GM18951 (cell line): ENCODE results near the gene TTLL11.

Experiments used
- POLR2A ChIP-seq: IDR thresholded peaks from 4 replicates; pipeline ENCODE4 v1.6.1; 2011; ENCODE audit warnings: mild to moderate bottlenecking; ENCODE audit not compliant: insufficient read length, insufficient read depth; ENCODE audit errors: extremely low read depth
- in situ Hi-C: fragments of 300-500 bp; cut with MboI; formaldehyde crosslinking; loops from one replicate; pipeline ENCODE4 v1.12.0; 2022; ENCODE audit warnings: low sequenced_read_pairs, mixed read lengths, inconsistent platforms; ENCODE audit not compliant: unreplicated experiment

TTLL11 gene

DNA sequence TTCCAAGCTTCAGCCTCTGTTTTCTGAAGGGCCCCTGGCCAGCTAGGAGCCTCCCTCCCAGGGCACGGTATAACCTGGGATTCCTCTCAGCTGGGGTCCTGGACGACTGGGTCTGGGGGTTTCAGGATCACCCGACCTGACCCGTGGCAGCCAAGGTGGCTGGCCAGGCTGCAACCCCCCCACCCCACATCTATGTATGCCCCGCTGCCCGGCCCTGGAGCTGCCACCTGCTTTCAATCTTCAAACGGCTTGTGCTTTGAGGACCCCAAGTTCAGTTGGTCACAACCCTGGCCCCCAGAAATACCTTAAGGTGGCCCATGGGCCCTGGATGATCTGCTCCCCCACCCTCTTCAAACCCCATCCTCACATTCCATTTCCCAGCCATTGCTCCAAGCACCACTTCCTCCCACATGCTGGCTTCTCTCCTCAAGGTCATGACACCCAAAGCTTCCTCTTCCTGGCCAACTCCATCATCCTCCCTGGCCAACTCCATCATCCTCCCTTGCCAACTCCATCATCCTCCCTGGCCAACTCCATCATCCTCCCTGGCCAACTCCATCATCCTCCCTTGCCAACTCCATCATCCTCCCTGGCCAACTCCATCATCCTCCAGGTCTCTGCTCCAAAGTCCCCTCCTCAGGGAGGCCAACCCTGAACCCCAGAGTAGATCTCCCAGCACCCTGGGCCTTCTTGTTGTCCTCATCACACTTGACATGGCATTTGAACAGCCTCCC is 17.2 kb upstream of the TTLL11 start:
- TF ChIP-seq POLR2A: no peak
- in situ Hi-C loops: loop anchor here (25.0 kb wide), 1 partner anchor 702 kb away; the partner anchor contains the start of gene OR1K1

DNA sequence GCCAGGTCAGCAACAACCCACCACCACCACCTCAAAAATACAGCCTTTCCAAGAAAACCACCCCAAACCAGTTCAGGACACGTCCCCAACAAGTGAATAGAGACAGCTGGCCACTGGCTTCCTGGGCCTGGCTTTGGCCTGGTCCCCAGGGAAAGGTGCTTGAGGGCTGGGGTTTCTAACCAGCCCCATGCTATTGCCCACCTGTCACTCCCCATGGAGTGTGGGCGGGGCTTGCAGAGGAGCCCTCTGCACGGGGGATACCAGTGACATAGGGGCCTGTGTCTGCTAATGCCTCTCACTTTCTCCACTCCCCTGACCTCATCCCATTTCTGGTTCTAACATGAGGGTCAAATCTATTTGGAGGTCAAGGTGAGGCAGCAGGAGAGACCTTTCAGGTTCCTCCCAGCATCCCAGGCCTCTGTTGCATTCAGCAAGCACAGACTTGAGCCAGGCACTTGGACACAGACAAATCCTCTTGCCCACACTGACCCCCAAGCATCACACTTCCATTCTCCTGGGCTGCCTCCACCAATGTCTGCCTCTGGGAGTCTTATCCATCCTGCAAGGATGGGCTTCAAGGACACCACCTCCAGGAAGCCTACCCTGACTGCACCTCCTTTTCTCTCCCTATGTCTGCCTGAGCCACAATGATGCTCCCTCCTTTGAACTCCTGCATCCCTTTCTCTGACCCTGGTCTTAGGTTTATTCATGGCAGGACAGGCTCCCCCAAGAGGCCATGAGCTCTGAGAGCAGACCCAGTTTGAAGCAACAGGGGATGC is 16.1 kb upstream of the TTLL11 start:
- TF ChIP-seq POLR2A: no peak
- in situ Hi-C loops: loop anchor here (10.0 to 25.0 kb wide), 2 partner anchors 246 to 703 kb away; partner anchors contain the start of gene OR1K1

DNA sequence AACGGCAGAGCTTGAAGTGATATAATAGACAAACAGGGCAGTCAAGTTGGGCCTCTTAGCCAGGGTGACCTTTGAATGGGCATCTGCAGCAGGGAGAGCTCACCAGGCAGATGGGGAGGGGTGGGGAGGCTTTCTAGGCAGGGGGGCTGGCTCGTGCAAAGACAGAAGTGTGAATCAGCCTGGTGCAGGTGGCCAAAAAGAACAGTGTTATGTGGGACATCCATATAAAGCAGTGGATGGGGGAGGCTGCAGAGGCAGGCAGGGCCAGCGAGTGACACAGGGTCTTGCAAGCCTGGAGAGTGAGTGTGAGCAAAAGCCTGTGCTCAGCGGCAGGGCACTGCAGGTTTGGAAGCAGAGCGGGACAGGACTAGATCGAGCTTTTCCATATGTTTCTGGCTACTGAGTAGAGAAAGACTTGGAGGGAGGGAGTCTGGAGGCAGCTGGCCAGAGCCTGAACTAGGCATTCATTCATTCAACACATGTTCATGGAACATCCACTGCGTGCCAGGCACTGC is 14.2 kb upstream of the TTLL11 start:
- in situ Hi-C loops: loop anchor here (10.0 to 25.0 kb wide), 2 partner anchors 247 to 705 kb away; partner anchors contain the start of gene OR1K1
- no peak for TF ChIP-seq POLR2A

DNA sequence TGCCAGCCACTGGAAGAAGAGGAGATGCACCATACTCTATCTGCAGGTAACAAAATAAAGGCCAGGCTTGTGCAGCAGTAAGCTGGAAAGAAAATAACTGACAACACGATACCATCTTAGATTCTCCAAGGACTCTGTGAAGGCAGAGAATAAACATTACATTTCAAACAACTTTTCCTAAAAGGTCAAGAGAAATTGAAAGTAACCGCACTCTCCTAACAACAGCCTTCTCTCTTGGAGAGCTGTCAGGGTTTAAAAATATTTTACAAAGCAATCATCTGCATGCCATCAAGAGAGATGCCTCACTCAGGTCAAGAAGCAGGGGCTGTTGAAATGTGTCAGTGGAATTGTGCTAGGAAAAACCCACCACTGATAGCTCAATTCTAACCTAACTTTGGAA is 13.5 kb upstream of the TTLL11 start:
- in situ Hi-C loops: loop anchor here (10.0 to 25.0 kb wide), 2 partner anchors 248 to 706 kb away; partner anchors contain the start of gene OR1K1

DNA sequence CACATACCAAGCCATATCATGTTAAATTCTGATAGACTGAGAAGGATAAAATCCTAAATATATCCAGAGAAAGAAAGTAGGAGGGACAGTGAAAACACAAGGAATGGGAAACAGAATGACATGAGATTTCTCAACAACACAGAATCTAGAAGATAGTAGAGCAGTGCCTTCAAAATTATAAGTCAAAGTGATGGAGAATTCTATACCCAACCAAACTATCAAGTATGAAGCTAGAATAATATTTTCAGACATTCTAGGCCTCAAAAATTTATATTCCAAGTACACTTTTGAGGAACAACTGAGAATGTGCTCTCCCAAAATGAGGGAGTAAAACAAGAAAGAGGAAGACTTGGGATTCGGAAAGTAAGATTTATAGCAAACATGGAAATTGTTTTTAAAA is 10.9 kb upstream of the TTLL11 start:
- TF ChIP-seq POLR2A: no peak
- in situ Hi-C loops: loop anchor here (10.0 to 25.0 kb wide), 2 partner anchors 251 to 708 kb away; partner anchors contain the start of gene OR1K1

More for the DNA sequence above, 13.5 kb upstream of the TTLL11 start:
- TF ChIP-seq POLR2A: no peak

DNA sequence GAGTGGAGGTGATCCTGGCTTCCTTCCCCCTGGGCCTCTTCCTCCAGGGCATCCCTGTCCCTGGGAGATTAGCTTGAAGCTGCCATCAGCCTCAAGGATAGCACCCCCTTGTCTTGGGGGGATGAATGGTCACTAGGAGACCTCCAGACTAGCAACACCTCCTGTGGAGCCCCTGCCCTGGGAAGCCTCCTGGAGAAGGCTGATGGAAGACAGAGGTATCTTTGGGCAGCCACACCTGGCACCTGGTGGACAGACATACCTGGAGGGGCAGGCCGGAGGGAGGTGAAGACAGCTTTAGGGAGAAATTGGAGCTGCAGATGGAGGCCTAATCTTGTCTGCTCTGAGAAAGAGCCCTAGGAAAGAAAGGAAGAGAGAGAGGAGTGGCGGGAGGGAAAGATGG is 9.0 kb upstream of the TTLL11 start:
- no peak for TF ChIP-seq POLR2A
- in situ Hi-C loops: loop anchor here (10.0 to 25.0 kb wide), 2 partner anchors 253 to 710 kb away; partner anchors contain the start of gene OR1K1

DNA sequence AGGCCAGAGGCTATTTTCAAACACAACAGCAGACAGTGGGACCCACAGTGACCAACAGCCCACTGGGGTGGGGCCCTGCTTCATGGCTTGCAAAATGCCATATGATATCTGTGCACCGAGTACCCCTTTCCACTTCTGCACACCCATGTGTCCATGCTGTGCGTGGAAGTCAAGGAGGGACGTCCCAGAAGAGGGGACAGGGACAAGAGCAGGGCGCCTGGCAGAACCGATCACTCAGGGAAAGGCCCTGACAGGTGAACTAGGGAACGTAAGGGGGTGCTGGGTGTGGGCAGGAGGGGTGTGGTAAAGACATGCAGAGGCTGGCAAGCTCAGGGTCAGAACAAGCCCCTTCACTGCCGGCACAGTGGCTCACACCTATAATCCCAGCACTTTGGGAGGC is 7.6 kb upstream of the TTLL11 start:
- no peak for TF ChIP-seq POLR2A
- in situ Hi-C loops: loop anchor here (10.0 to 25.0 kb wide), 2 partner anchors 254 to 712 kb away; partner anchors contain the start of gene OR1K1

DNA sequence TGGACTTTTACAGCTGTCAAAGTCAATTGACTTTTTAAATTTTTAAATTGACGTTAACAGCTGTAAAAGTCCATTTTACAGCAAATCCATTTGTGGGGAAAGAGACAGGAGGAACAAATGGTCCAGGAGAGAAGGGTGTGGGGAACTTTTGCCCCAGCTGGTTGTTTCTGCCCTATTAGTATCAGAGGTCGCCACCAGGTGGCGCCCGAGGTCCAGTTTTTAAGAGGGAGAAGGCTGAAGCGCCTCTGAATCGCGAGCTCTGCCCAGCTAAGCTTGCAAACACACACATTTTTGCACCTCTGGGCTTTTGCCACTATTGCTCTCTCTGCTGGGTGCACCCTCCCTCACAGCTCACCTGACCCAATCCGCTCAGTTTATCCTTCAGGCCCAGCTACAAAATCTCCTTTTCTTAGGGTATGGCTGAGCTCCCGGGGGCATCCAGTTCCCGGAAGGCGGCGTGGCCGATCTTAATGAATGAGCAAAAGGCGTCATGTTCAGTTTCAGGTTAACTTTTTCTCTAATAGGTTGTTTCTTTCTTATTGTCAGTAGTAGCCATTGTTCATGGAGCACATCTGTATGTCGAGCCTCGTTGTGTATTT is 6.3 kb upstream of the TTLL11 start:
- in situ Hi-C loops: no loop called here
- no peak for TF ChIP-seq POLR2A

DNA sequence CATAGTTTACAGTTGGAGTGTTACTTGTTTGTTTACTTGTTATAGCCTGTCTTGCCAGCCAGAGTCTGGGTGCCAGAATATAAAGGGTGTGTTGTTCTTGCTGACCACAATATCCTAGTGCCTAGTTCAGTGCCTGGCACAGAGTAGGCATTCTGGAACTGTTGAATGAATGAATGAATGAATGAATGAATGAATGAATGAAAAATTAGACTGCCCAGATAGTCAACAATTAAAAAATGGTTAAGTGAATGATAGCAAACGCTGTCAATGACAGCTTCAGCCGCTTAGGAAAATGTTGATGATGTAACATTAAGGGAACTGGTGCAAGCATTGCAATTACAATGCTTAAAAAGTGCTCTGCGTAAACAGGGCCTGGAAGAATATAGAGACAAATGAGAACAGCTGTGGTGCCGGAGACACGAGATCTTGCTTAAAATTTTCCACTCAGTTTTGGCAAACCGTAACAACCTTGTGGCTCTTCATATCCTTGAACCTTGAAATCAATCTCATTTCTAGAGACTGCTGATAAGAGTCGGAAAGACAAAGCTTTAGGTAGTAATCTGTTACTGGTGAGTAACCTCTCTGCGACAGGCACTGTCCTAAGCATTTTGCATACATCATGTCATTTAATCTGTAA is 4.7 kb upstream of the TTLL11 start:
- no peak for TF ChIP-seq POLR2A
- in situ Hi-C loops: no loop called here

DNA sequence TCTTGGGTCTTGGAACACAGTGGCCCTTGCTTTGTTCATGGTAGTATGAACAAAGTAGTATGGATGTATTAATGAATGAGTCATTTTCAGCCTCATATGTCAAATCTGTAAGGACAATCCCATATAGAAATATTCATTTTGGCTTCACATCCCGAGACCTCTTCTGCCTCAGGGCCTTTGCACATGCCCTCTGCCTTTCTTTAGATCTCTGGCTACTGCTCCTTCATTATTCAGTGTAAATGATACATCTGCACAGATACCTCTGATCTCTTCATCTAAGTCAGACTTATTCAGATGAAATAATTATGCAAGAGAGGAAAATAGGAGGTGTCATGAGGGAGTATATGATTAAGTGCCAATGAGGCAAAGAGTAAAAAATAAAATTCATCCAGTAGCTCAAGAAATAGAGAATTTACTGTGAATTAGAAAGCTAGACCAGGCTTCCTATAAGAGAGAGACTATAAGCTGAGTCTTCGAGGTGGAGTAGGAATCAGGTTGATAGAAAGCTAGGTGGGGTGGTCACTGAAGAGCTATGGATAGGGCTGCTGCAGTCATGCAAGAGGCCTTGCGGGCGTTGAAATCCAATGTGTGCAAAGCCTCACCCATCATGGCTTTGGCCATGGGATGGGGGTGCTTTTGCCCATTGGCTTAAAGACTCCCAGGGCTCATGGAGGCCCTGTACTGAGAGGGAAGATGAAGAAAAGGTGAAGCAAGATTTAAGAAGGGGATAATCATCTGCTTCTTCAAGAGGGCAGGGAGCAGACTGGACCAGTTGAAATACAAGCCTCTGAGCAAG is 3.7 kb upstream of the TTLL11 start:
- no peak for TF ChIP-seq POLR2A
- in situ Hi-C loops: no loop called here

DNA sequence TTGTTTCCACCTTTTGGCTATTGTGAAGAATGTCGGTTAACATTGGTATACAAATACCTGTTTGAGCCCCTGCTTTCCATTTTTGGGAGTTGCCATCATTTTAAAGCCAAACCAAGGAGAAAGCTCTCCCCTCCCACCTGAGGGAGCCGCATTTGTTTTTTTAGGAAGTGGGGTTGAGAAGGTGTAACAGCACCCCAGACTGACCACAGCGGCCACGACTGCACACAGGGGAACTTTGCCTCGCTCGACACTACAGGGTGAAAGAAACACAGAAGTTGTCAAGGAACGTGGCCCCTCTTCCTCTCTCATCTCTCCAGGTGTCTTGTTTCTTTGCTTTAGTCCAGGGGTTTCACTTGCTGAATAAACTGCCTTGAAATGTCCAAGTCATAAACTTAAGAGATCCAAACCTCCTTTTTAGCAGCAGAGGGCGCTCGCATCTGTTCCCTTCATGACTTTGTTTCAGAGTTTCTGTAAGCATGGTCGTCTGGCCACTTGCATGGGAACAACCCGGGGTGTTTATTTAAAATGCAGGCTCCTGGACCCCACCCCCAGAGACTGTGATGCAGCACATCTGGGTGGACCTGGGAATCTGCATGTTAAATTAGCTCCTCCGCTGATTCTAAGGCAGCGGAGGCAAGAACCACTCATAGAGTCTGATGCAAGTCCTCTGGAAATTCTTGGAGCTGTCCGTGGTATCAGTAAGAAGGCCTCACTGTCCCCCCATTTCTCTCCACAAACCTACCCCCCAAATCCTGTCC is 2.1 kb upstream of the TTLL11 start:
- in situ Hi-C loops: no loop called here
- TF ChIP-seq POLR2A: no peak
